Measurements from ENCODE around the gene ZC3H12D. TPM values are rescaled to one million over a fixed set of nuclear protein-coding genes. Genes with fewer than 3 reads are reported as not detected.

ZC3H12D gene
- total and polyA plus RNA-seq, 7 donors = 0.17 to 0.41 (median 0.26) TPM

GRCh38 chr6:149478631-149479314, 6.0 kb downstream of the ZC3H12D start:
- WGBS, 3 donors = 75 to 88% (median 79%) methylated on average over 5 of the region's 5 CpGs
- no peak for TF ChIP-seq CTCF (IDR thresholded peaks at IDR 0.05)
- Histone ChIP-seq H3K4me3 (no peak overlapping the region), H3K9me3 (no peaks in the 10 kb centered on the region), H3K36me3 (ENCODE audit: insufficient read depth in 1 of 2, low read depth in 1 of 2) (no peaks in the 10 kb centered on the region), H3K4me1 (no peaks in the 10 kb centered on the region), H3K27ac (no peak overlapping the region), H3K27me3 (ENCODE audit: insufficient read depth in 3 of 3, low read length in 2 of 3) (peaks cover 0 to 3% (median 0%) of the 10 kb centered on the region in 3 donors)
- intact Hi-C loops (cut with DNase I) = no loop called here
- DNase-seq (no peak), ATAC-seq (no peak)

DNA sequence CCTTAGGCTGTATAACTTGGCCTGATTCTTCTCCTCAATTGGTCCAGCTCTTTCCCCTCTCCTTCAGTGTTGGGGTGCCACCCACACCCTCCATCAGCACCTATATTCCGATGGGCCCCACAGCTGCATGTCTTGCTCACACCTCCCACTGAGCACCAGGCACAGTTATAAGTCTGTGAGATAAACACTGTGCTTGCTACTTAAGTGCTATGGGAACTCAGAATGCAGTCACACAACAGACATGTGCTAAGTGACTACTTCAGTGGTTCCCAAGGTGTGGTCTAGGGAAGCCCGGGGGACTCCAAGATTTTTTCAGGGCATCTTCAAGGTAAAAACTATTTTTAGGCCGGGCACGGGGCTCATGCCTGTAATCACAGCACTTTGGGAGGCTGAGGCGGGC, 7.3 kb downstream of the ZC3H12D start:
- no peaks in the 10 kb centered on the region for H3K4me1 ChIP-seq
- H3K9me3 ChIP-seq = no peaks in the 10 kb centered on the region
- no peak for DNase-seq
- H3K36me3 ChIP-seq (ENCODE audit: insufficient read depth in 1 of 2, low read depth in 1 of 2) = no peaks in the 10 kb centered on the region
- peaks cover 0 to 4% (median 0%) of the 10 kb centered on the region in 3 donors for H3K27me3 ChIP-seq (ENCODE audit: insufficient read depth in 3 of 3, low read length in 2 of 3)
- 92 to 94% (median 93%) methylated on average over 5 of the region's 5 CpGs for WGBS, 3 donors
- TF ChIP-seq CTCF (IDR thresholded peaks at IDR 0.05) = no peak
- no peak for ATAC-seq
- intact Hi-C loops (cut with DNase I) = no loop called here
- no peak overlapping the region for H3K27ac ChIP-seq
- no peak overlapping the region for H3K4me3 ChIP-seq

DNA sequence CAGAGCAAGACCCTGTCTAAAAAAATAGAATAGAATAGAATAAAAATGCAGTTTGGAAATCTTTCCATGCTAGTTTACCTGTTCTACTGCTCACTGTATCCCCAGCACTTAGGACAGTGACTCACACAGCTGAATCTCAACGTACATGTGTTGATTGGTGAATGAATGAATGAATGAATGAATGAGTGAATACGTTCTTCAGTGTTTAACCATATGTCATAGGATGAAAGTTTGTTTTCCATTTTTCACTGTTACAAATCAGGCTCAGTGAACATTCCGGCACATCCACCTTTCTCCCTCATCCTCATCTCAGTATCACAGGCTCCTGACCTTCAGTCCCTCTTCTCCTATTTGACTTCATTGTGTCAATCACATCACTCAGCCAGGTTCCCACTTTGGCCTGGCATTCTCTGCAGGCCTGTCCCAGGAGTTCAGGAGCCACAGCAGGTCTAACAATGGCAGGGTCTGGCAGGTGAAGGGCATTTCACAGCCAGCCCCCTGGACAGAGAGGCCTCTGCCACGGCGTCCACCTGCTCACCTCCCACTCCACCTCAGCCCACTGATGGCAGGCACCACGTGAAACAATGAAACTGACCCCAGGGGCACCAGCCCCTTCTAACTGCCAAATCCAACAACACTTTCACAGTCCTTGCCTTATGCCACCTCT, 7.9 kb downstream of the ZC3H12D start:
- intact Hi-C loops (cut with DNase I) = no loop called here
- WGBS, 3 donors = 54 to 66% (median 63%) methylated on average over 6 of the region's 6 CpGs
- H3K9me3 ChIP-seq = no peaks in the 10 kb centered on the region
- DNase-seq (no peak), ATAC-seq (no peak)
- no peak overlapping the region for H3K4me3 ChIP-seq
- no peaks in the 10 kb centered on the region for H3K36me3 ChIP-seq (ENCODE audit: insufficient read depth in 1 of 2, low read depth in 1 of 2)
- no peaks in the 10 kb centered on the region for H3K4me1 ChIP-seq
- H3K27me3 ChIP-seq (ENCODE audit: insufficient read depth in 3 of 3, low read length in 2 of 3) = peaks cover 0 to 6% (median 0%) of the 10 kb centered on the region in 3 donors
- no peak overlapping the region for H3K27ac ChIP-seq
- no peak for TF ChIP-seq CTCF (IDR thresholded peaks at IDR 0.05)

DNA sequence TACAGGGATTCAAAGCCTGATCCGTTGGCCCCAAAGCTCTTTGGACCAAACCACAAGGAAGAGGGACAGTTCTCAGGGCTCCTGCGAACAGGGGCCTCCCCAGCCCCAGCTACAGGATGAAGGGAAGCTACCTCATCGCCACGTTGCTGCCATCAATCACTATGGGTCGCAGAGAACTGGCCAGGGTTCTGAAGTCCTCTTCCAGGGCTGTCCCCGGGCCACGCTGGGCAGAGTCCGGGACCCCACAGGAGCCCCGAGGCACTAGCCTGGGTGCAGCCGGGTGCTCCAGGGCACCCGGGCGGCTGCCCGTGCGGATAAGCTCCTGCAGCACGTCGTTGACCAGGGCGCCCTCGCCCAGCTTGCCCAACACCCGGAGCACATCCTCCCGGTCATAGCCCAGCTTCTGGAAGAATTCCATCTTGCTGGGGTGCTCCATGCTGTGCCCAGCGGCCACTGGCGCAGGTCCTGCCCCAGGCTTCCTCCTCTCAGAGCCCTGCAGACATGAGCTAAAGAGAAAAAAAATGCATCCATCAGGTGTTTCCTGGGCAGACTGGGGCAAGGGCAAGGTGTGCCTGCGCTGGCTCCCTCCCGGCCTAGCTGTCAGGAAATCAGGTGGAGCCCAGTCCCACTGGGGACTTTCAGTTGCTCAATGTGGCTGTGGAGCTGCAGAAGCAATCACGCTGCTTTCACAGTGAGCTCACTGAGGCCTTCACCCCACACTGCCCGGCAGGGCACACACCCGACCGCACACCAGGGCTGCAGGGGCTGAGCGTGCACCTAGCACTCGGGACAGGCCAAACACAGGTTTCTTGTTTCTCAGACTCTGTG, 10.5 kb downstream of the ZC3H12D start:
- ATAC-seq (no peak), DNase-seq (no peak)
- Histone ChIP-seq H3K9me3 (no peaks in the 10 kb centered on the region), H3K27me3 (ENCODE audit: insufficient read depth in 3 of 3, low read length in 2 of 3) (peaks cover 0 to 6% (median 0%) of the 10 kb centered on the region in 3 donors), H3K4me3 (no peak overlapping the region), H3K36me3 (ENCODE audit: insufficient read depth in 1 of 2, low read depth in 1 of 2) (no peaks in the 10 kb centered on the region), H3K4me1 (no peaks in the 10 kb centered on the region), H3K27ac (no peak overlapping the region)
- 76 to 86% (median 83%) methylated on average over 30 of the region's 30 CpGs for WGBS, 3 donors
- intact Hi-C loops (cut with DNase I) = no loop called here
- no peak for TF ChIP-seq CTCF (IDR thresholded peaks at IDR 0.05)

All from psoas muscle (tissue), 8 donors.